G401 (cell line): ENCODE results near the gene BANP. TPM values are rescaled to one million over a fixed set of nuclear protein-coding genes. Genes with fewer than 3 reads are reported as not detected.
A peak's percentile ranks its signal among the peaks of the same experiment; 100 is the strongest.
"Not testable (repeated sequence)": the region's sequence is repeated elsewhere in the genome, so short reads cannot be mapped to it uniquely, and the experiment has no call there.

Experiments used
- DNase-seq: peaks from one replicate; pipeline ENCODE4 v3.0.0-alpha.2; 2015; ENCODE audit warnings: low spot score
- in situ Hi-C: cut with HindIII; loops from 2 replicates; pipeline ENCODE4 v1.10.0; 2016; ENCODE audit warnings: low sequenced_read_pairs, mixed read lengths
- total RNA-seq: library from RNA; depleted of rRNA; stranded (reverse); fragments of >200 nt; shearing (Covaris generic); gene quantifications from 2 replicates; pipeline ENCODE4 v1.2.3, GENCODE V29; 2014

Gene BANP
- total RNA-seq, 1 experiment from 2014 or later = 28.4 TPM

DNA sequence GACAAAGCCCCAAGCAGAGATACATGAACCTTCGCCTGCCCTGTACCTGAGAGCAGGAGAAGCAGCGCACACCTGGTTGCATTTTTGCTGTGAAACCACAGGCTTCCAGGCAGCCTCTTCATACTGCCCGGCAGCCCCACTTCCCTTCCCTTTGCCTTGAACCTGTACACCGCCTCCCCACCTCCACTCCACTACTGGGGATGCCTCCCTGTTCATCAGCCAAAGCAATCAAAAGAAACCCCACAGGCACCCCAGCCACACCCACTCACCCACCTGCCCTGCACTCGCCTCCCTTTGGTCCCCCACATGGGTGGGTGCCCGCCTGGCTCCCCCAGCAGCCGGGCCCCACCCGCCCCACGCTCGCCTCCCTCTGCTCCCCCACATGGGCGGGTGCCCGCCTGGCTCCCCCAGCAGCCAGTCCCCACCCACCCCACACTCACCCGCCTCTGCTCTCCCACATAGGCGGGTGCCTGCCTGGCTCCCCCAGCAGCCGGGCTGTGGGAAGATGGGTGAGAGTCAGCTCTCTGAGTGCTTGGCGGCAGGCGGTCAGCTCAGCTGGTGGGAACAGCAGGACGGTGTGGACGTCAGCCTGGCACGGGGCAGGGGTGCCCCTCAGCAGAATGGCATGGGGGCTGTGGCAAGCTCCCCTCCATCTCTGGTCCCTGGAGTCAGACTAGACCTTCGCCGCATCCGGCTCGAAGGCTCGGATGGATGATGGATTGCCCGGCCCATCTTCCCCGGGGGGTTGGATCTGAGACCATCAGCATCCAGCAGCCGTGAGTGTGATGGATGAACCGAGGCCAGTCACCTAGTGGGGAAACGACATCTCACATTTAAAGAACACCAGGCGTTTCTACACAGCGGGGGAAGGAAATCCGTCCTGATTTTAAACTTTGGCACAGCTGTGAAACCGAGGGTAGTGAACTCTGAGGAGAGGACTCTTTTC lies 135.6 kb downstream of the BANP start:
- no peak for DNase-seq
- in situ Hi-C loops = no loop called here

DNA sequence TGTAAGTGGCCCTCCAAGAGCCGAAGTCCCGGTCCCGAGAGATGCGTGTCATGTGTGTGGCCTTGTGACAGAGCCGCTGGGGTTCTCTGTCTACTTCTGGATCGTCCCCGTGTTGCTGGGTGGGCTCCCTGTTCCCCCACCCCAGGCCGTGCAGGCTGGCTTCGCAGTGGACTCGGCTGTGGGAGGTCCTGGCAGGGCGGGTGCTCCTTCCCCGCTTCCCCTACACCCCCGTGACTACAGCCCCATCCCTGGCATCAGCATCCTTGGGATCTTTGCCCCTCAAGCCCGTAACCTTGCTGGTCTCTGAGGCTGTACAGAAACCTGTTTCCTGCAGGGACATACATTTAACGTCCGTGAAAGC lies 136.3 kb downstream of the BANP start:
- in situ Hi-C loops = no loop called here

DNA sequence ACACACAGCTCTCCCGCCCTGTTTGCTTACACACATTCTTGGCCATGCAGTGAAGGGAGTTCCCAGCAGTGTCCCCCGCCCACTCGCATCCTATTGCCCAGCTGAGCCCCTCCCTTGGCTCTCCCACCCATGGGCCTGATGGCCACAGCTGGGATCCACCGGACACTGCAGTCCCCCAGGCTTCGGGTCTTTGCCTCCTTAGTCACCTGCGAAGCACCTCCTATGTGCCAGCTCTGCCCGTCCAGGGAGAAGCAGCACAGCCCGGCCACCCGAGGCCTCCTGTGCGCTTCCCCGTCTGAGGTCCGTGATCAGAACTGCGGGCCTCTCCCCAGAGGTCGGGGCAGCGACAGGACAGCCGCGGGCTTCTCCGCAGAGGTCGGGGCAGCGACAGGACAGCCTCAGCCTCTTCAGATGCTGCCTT lies 136.9 kb downstream of the BANP start:
- no peak for DNase-seq
- in situ Hi-C loops = no loop called here

More for the DNA sequence above, 136.3 kb downstream of the BANP start:
- DNase-seq = no peak

DNA sequence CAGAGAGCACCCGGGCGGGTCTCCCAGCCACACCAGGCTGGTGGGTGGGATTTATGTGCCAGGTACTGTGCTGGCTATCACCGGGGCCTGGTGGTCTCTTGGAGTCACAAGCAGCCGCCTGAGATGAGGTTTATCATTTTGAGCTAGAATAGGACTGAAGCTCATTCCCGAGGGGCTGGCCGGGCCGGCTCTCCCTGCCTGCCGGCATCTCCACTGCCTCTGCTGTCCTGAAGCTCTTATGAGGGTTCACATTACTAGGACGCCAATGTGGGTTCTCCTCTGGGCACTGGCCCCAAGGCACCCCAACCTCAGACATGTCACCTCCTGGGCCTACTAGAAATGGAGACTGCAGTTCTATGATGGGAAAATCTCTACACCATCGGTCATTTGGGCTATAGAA lies 137.4 kb downstream of the BANP start:
- DNase-seq, in situ Hi-C loops: not testable (repeated sequence)

DNA sequence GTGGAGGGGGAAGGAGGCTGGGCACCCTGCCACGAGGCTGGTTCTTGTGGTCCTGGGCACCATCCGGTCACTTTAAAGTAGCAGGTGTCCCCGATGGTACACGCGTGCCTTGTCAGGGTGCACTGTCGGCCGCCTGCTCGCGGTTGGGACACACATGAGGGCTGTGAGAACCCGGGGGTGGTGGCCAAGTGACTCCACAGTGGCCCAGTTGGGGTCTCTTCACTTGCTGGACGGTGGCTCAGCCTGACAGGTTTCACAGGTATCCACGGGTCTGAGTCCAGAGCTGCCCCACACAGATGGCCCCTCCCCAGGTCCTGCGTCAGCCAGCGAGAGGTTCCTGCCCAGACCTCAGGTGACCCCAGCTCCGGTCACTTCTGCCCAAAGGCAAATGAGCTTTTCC lies 137.8 kb downstream of the BANP start:
- in situ Hi-C loops = not testable (repeated sequence)
- peak; percentile 28 for DNase-seq

DNA sequence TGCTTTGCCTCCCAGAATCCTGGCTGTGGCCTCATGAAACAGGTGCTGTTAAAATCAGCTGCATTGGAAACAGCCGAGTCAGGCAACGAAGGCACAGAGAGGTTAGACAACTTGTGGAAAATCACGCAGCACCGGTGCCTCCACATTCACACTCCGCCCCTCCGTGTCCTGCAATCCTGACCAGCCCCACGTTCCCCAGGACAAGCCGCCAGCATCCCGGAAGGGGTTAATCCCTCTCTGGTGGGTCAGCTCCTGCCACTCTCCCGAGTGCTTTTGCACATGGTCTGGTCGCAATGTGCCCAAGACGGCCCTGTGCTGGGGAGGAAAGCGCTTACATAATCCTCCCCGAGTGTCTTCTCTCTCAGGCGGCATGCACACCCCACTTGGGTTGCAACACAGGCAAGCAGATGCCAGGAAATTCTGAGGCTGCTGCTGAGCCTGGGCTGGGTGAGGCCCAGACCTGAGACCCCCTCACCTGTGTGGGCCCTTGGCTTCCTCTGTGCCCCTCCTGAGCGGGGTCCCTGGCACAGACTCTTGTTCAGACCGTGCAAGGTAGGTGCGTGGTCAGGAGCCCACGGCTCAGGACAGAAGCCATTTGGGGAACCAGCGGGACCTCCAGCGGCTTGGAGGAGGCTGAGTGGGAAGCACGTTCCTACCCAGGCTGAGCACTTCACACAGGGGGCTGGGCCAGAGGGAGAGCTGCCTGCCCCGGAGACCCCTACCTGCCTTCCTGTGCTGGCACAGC lies 138.6 kb downstream of the BANP start:
- peak; percentile 70 for DNase-seq
- in situ Hi-C loops = not testable (repeated sequence)

DNA sequence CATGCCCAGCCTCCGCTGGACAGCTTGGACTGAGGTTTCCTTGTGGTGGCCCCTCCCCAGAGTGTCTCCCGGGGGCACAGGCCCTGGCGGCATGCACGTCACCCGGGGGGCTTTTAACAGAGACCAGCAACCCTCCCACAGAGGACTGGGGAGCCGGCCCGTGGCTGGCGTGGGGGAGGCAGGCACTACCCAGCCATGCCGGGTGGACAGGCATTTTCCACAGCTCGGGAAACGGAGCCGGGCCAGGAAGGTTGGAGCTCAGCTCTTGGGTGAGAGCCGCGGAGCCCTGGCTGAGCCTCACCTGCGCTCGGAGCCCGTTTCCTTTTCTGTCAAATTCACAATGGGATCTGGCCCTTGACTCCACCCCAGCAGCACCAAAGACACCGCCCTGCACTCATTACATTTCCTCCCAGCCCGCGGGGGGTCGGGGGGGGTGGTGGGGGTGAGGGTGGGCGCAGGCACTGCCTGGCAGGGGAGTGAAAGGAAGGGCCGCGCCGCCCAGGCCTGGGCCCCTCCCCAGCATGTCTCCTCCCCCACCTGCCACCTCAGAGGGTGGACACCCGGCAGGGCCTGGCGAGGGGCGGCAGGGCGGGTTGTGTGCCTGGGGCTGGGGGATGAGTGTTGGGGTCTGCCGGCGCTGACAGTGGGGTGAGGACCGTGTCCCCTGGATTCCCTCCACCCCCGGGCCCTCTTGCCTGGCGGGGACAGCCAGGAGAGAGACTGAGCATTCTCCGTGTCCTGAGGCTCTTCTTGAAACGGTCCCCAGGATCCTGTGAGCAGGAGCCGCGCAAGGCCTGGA lies 139.3 kb downstream of the BANP start:
- in situ Hi-C loops, DNase-seq: not testable (repeated sequence)

DNA sequence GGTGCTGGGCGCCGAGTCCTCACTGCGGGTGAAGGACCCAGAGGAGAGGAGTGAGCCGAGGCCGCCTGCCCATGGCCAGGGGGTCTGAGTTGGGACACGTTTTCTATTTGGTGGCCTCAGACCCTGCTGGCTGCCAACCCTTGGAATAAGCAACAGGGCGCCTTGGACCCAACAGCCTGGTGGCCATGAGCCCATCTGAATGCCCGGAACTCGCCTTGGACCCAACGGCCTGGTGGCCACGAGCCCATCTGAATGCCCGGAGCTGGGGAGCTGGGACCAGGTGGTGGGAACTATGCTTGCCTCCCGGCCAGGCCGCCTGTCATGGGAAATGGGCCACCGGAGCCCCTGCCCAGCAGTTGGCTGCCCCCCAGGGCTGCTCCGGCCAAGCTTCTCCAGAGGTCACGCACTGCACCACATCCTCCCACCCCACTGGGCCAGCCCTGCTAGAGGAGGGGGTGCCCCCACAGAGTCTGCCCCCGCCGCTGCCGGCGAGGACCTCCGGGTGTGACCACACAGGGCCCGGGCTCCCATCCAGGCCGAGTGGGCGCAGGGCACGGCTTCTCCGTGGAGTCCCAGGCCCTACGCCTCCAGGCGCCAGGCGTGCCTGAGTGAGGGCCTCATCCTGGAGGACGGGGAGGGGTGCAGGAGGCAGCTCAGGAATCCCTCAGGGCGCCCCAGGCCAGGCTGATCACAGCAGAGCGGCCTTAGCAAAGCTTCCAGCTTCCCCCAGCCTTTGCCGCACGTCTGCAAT lies 140.2 kb downstream of the BANP start:
- DNase-seq, in situ Hi-C loops: not testable (repeated sequence)

DNA sequence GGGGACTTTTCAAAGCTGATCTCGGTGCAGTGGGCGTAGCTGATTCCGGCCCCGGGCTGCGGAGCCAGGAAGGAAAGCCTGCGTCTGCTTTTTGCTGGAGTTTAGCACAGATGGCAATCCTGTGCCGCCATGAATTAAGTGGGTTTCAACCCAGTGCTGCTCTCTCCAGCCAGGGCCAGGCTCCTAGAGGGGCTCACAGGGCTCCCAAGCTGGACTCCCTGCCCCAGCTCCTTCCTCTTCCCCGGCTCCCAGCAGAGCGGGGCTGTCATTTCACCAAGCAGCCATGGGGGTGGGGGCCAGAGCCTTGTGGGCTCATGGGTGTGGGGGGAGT lies 140.7 kb downstream of the BANP start:
- DNase-seq, in situ Hi-C loops: not testable (repeated sequence)

DNA sequence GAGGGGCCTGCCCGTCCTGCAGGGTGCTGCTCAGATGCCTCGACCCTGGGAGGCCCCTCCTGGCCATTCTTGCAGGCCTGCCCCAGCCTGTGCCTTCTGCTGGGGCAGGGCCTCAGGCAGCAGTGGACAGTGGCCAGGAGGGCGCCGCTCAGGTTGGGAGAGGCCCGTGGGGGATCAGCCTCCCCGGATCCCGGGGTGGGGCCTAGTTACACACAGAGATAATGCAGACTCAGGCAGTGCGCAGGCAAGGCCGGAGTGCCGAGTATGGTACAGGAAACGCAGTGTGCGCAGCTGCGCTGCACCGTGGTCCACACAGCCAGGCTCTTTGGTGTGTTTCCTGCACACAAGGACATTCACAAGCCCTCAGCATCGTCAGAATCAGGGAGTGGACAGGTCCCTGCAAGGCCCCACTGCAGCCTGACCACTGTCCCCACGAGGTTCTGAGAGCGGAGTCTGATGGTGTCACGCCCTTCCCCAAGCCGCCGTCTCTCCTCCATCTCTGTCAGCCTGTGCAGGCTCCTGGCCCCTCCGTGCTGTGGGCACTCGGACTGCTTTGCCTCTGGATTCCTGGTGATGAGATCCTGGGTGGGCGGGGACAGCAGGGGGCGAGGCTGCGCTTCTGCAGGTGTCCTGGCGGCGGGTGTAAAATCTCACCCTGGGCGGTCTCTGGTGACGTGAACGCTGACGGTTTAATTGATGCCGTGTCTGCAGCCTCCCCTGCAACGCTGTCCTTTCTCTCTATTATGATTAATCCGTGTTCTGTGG lies 141.7 kb downstream of the BANP start:
- in situ Hi-C loops, DNase-seq: not testable (repeated sequence)

DNA sequence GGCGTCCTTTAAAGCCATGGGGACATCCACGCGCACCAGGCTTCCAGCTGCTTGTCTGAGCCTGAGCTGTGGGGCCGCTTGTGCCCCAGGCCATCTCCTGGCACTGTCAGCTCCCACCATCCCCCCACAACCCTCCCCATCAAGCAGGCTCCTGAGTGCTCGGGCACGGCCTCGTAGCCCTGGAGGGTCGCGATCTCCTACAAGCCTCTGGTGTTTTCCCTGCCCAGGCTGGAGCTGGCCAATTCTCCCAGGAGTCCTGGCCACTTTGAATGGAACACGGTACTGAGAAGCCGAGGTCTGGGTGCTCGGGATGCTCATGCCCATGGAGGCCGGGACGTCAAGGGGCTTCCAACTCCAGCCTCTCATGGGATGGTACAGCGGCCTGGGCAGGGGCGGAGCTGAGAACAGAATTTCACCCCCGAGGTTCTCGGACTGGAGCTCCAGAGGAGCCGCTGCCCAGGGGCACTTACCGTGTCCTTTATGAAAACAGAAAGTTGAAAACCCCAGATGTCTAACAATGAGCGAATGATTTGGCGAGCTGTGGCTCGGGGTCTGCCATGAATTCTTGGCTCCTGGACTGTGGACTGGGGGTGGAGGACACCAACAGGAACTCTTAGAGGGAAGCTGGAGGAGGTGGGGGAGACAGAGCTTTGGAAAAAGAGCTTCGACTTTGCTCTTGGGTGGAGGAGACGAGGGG lies 142.5 kb downstream of the BANP start:
- in situ Hi-C loops, DNase-seq: not testable (repeated sequence)

DNA sequence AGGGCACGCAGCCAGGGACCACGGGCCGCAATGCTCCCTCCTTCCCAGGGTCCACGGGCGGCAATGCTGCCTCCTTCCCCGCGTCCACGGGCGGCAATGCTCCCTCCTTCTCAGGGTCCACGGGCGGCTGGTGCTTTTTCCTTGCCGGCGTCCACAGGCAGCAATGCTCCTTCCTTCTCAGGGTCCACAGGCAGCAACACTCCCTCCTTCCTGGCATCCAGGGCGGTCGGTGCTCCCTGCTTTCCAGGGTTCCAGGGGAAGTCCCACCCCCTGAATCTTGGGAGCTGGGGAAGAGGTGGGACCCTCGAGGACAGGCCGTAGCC lies 143.0 kb downstream of the BANP start:
- in situ Hi-C loops, DNase-seq: not testable (repeated sequence)

DNA sequence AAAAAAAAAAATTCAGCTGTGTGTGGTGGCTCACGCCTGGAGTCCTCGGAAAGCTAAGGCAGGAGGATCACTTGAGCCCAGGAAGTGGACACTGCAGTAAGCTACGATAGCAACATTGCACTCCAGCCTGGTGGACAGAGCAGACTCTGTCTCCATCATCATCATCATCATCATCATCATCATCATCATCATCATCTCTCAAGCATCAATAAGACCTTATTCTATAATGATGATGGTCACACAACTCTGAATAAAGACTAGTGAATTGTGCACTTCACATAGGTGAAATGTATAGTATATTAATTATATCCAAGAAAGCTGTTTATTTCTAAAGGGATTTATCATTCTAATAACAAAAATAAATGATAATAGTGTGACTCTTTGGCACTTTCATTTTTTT lies 143.7 kb downstream of the BANP start:
- DNase-seq, in situ Hi-C loops: not testable (repeated sequence)

DNA sequence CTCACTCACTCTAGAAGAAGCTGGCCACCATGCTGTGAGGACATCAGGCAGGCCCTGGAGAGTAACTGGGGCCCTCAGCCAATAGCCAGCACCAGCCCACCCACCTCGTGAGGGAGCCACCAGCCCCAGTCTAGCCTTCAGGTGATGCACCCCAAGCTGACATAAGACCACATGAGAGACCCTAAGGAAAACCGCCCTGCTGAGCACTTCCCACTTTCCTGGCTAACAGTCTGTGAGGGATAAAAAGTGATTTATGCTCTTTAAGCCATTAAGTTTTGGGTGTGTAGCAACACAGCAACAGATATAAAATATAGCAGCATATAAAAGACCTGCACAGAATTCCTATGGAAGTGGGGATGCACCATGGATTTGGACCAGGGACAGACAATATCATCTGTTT lies 145.4 kb downstream of the BANP start:
- in situ Hi-C loops = not testable (repeated sequence)

DNA sequence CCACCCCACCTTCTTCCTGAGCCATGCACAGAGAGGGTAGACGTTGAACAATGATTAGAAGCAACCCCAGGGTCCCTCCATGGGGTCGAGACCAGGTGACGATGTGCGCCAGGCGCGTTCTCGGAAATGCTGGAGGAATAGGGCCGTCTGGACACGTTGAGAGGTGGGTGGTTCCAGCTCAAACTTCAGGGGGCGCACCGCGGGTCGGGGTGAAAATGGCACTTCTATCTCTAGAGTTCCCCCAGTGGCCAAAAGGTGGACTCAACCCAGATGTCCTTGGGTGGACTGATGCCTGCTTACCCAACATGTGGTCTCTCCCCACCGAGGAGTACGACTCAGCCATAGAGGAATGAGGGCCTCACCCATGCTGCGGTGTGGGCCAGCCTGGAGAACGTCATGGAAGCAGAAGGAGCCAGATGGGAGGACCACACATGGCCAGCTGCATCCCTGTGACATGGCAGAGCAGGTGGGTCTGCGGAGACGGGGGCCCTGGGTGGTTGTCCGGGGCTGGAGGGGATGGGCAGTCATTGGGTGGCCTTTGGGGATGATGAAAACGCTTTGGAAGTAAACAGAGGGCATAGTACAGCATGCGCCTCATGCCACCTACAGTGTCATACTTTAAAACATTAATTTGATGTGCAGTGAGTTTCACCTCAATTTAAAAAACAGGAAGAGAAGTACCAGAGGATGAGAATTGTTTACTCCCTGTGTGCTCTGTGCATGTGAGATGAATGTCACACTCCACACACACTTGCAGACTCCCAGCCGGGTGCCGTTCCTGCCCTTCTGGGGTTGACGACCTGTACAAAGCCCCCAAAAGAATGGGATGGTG lies 147.7 kb downstream of the BANP start:
- in situ Hi-C loops, DNase-seq: not testable (repeated sequence)

More for the DNA sequence above, 145.4 kb downstream of the BANP start:
- DNase-seq = not testable (repeated sequence)

DNA sequence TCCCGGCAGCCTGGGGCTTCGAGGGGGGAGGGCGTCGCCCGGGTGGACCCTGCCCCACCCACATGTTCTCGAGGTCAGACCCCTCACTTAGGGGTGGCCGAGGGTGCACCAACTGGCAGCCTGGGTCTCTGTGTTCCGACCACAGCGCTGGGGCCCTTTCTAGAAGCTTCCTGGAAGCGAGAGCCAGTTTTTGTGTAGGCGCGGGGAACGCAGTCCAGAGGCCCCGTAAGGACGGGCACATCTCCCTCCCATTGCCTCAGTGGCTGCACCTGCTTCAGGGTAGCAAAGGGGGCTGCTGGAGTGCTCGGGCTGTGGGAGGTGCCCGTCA lies 148.3 kb downstream of the BANP start:
- in situ Hi-C loops = no loop called here
- no peak for DNase-seq

DNA sequence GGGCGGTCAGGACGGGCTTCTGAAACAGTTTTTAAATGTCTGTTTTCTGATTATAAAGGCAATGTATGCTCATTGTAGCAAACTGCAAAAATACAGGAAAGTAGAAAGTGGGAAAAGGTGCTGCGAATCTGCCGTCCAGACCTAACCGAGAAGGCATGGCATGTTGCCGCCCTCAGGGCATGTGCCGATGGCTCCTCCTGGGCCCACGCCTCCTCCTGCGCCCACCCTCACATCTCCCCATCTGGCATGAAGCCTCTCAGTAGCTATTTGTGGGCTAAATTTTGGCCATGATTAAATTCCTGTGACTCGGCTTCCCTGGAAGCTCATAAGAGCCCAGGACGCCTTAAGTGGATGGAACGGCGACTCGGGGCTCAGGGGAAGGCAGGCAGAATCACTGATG lies 148.7 kb downstream of the BANP start:
- not testable (repeated sequence) for DNase-seq

More for the DNA sequence above, 148.7 kb downstream of the BANP start:
- in situ Hi-C loops = not testable (repeated sequence)
